ENCODE data around the gene PRRX2. TPM values are rescaled to one million over a fixed set of nuclear protein-coding genes. Genes with fewer than 3 reads are reported as not detected.

PRRX2 gene
- total and polyA plus RNA-seq, 2 experiments from 2014 or later: 5.8 to 8.3 TPM

GRCh38 chr9:129646654-129647053 is 18.8 kb upstream of the PRRX2 start:
- H3K4me1 Mint-ChIP-seq: no peaks in the 10 kb centered on the region
- no peak for ATAC-seq

More at GRCh38 chr9:129646654-129647053, 18.8 kb upstream of the PRRX2 start:
- H3K4me3 Mint-ChIP-seq: no peak overlapping the region
- no peak overlapping the region for H3K4me3 ChIP-seq
- no peak overlapping the region for H3K27ac Mint-ChIP-seq
- no peaks in the 10 kb centered on the region for H3F3A ChIP-seq (replicated peaks; ENCODE audit: low read depth)
- no peak for TF ChIP-seq CREB1 (CRISPR knock-in tag; IDR thresholded peaks at IDR 0.05; ENCODE audit: low read depth)
- TF ChIP-seq ZNF331 (CRISPR knock-in tag; IDR thresholded peaks at IDR 0.05; ENCODE audit: low read depth): no peak
- TF ChIP-seq EZH2phosphoT487 (IDR thresholded peaks at IDR 0.05; ENCODE audit: unreplicated experiment): no peak
- no peak for TF ChIP-seq ETS1 (IDR thresholded peaks at IDR 0.05)
- no peak for TF ChIP-seq ZNF462 (CRISPR knock-in tag; IDR thresholded peaks at IDR 0.05)
- TF ChIP-seq EZH2 (IDR thresholded peaks at IDR 0.05; ENCODE audit: low read depth, unreplicated experiment): no peak
- TF ChIP-seq NANOG (IDR thresholded peaks at IDR 0.05; ENCODE audit: borderline replicate concordance): no peak
- TF ChIP-seq JUNB (IDR thresholded peaks at IDR 0.05; ENCODE audit: unreplicated experiment): no peak
- no peak for TF ChIP-seq STAT1 (IDR thresholded peaks at IDR 0.05; ENCODE audit: unreplicated experiment)
- no peak for TF ChIP-seq ZNF114 (CRISPR knock-in tag; IDR thresholded peaks at IDR 0.05)
- no peak for TF ChIP-seq POLR2AphosphoS5 (IDR thresholded peaks at IDR 0.05; ENCODE audit: low read depth)
- TF ChIP-seq, protein P1, sequence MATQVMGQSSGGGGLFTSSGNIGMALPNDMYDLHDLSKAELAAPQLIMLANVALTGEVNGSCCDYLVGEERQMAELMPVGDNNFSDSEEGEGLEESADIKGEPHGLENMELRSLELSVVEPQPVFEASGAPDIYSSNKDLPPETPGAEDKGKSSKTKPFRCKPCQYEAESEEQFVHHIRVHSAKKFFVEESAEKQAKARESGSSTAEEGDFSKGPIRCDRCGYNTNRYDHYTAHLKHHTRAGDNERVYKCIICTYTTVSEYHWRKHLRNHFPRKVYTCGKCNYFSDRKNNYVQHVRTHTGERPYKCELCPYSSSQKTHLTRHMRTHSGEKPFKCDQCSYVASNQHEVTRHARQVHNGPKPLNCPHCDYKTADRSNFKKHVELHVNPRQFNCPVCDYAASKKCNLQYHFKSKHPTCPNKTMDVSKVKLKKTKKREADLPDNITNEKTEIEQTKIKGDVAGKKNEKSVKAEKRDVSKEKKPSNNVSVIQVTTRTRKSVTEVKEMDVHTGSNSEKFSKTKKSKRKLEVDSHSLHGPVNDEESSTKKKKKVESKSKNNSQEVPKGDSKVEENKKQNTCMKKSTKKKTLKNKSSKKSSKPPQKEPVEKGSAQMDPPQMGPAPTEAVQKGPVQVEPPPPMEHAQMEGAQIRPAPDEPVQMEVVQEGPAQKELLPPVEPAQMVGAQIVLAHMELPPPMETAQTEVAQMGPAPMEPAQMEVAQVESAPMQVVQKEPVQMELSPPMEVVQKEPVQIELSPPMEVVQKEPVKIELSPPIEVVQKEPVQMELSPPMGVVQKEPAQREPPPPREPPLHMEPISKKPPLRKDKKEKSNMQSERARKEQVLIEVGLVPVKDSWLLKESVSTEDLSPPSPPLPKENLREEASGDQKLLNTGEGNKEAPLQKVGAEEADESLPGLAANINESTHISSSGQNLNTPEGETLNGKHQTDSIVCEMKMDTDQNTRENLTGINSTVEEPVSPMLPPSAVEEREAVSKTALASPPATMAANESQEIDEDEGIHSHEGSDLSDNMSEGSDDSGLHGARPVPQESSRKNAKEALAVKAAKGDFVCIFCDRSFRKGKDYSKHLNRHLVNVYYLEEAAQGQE (IDR thresholded peaks at IDR 0.05; ENCODE audit: unreplicated experiment): no peak
- no peak for TF ChIP-seq CTCF (conservative IDR thresholded peaks at IDR 0.05; ENCODE audit: low read depth in 2 of 2)
- no peaks in the 10 kb centered on the region for H3K4me1 ChIP-seq (ENCODE audit: insufficient read depth)
- H3K9me2 ChIP-seq (ENCODE audit: insufficient read depth): no peaks in the 10 kb centered on the region
- H3K4me2 ChIP-seq: no peak overlapping the region
- no peaks in the 10 kb centered on the region for H4K20me1 ChIP-seq (replicated peaks; ENCODE audit: insufficient read depth)
- H3K9me3 Mint-ChIP-seq: no peaks in the 10 kb centered on the region; the same call in 2 of the 3 replicates
- no peaks in the 10 kb centered on the region for H3K36me3 ChIP-seq (ENCODE audit: insufficient read depth)
- no peak for DNase-seq (ENCODE audit: low spot score)
- H3K27me3 ChIP-seq (ENCODE audit: insufficient read depth): no peaks in the 10 kb centered on the region
- H3K79me2 ChIP-seq (replicated peaks; ENCODE audit: insufficient read depth): peaks cover 1% of the 10 kb centered on the region; the same call in 1 of the 2 replicates
- peaks cover 17% of the 10 kb centered on the region for H3K27me3 Mint-ChIP-seq (ENCODE audit: insufficient read depth, low read depth, poor library complexity)
- H3K27ac ChIP-seq (ENCODE audit: low read depth): no peak overlapping the region
- no peak overlapping the region for H2AFZ ChIP-seq
- H3K36me3 Mint-ChIP-seq (ENCODE audit: low read depth): no peaks in the 10 kb centered on the region

All from GM23338 (cell line).